KMS-11 (cell line): ENCODE measurements around the gene CGREF1.

Experiments
- H2AFZ ChIP-seq: fragments of 200-600 bp; sonication (generic); 2 replicates; pipeline ENCODE4 v1.6.1; 2016; ENCODE audit warnings: antibody characterized with exemption, mixed run types, low read depth
- H3K27ac ChIP-seq: fragments of 200-600 bp; sonication (generic); 2 replicates; pipeline ENCODE4 v1.6.1; 2016; ENCODE audit warnings: mild to moderate bottlenecking, mixed run types
- H3K27me3 ChIP-seq: fragments of 200-600 bp; sonication (generic); 2 replicates; pipeline ENCODE4 v1.6.1; 2017; ENCODE audit warnings: mild to moderate bottlenecking, low read depth, mixed run types, moderate library complexity; ENCODE audit not compliant: insufficient read depth
- H3K36me3 ChIP-seq: fragments of 200-600 bp; sonication (generic); 2 replicates; pipeline ENCODE4 v1.6.1; 2017; ENCODE audit warnings: mild to moderate bottlenecking, mixed run types; ENCODE audit not compliant: insufficient read depth
- H3K4me1 ChIP-seq: fragments of 200-600 bp; sonication (generic); 2 replicates; pipeline ENCODE4 v1.6.1; 2016; ENCODE audit warnings: mild to moderate bottlenecking, low read depth, mixed run types; ENCODE audit not compliant: poor library complexity, severe bottlenecking
- H3K4me2 ChIP-seq: fragments of 200-600 bp; sonication (generic); 2 replicates; pipeline ENCODE4 v1.7.0; 2016; ENCODE audit warnings: mild to moderate bottlenecking, mixed run types
- H3K4me3 ChIP-seq: fragments of 200-600 bp; sonication (generic); IDR thresholded peaks from 2 replicates; pipeline ENCODE4 v1.6.1; 2017; ENCODE audit warnings: low read depth, low read length, mixed read lengths; ENCODE audit not compliant: insufficient read depth
- H3K79me2 ChIP-seq: fragments of 200-600 bp; sonication (generic); 2 replicates; pipeline ENCODE4 v1.6.1; 2016; ENCODE audit warnings: low read depth, mixed run types; ENCODE audit not compliant: insufficient read depth
- H3K9ac ChIP-seq: fragments of 200-600 bp; sonication (generic); 2 replicates; pipeline ENCODE4 v1.6.1; 2016; ENCODE audit warnings: mild to moderate bottlenecking, mixed run types
- H4K20me1 ChIP-seq: fragments of 200-600 bp; sonication (generic); 2 replicates; pipeline ENCODE4 v1.6.1; 2016; ENCODE audit warnings: mild to moderate bottlenecking, mixed run types; ENCODE audit not compliant: insufficient read depth
- CTCF ChIP-seq: fragments of 200-600 bp; sonication (generic); conservative IDR thresholded peaks from 2 replicates; pipeline ENCODE4 v1.6.1; 2017; ENCODE audit warnings: low read depth, mild to moderate bottlenecking, antibody characterized with exemption, low read length, moderate library complexity, mixed read lengths

CGREF1 gene

GRCh38 chr2:27081984-27082772 lies 36.8 kb downstream of the CGREF1 start:
- Histone ChIP-seq H3K4me1 (peaks cover 9% of the 10 kb centered on the region), H3K4me3 (peak overlapping the region; percentile 47), H3K4me2 (peak overlapping the region; percentile 90), H2AFZ (peak overlapping the region; percentile 65), H3K27me3 (peaks cover 8% of the 10 kb centered on the region), H3K9ac (peak overlapping the region; percentile 19; the same call in 1 of the 2 replicates), H3K27ac (peak overlapping the region; percentile 67; the same call in 1 of the 2 replicates), H3K36me3 (no peaks in the 10 kb centered on the region), H4K20me1 (no peaks in the 10 kb centered on the region), H3K79me2 (no peaks in the 10 kb centered on the region)
- no peak for TF ChIP-seq CTCF

- H3K4me2 ChIP-seq = 0 out of 2 replicates have a peak overlapping the region, but pooled peaks have one; percentile 5
- H2AFZ ChIP-seq = peak overlapping the region; percentile 65; the same call in 1 of the 2 replicates
- no peak overlapping the region for H3K9ac ChIP-seq
- H3K27me3 ChIP-seq = peaks cover 13% of the 10 kb centered on the region
- H3K4me1 ChIP-seq = peaks cover 11% of the 10 kb centered on the region
- no peak overlapping the region for H3K4me3 ChIP-seq
- H3K27ac ChIP-seq = no peak overlapping the region
- TF ChIP-seq CTCF = no peak
- no peaks in the 10 kb centered on the region for H3K36me3 ChIP-seq
- H3K79me2 ChIP-seq = no peaks in the 10 kb centered on the region
- H4K20me1 ChIP-seq = no peaks in the 10 kb centered on the region
Measured at GRCh38 chr2:27080603-27080936, 38.4 kb downstream of the CGREF1 start.

DNA sequence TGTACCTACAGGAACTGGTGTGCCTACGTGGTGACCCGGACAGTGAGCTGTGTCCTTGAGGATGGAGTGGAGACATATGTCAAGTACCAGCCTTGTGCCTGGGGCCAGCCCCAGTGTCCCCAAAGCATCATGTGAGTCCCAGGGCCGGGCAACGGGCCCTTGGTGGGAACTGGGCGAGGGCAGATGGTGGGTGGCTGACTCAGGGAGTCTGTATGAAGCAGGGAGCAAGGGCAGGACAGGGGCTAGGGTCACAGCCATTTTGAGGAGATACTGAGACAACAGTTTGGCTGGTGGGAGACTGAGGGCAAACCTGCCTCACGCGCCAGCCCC lies 38.8 kb downstream of the CGREF1 start:
- no peaks in the 10 kb centered on the region for H3K36me3 ChIP-seq
- H3K9ac ChIP-seq = no peak overlapping the region
- H3K27me3 ChIP-seq = peaks cover 13% of the 10 kb centered on the region
- H3K4me1 ChIP-seq = peaks cover 15% of the 10 kb centered on the region
- no peak overlapping the region for H3K27ac ChIP-seq
- no peaks in the 10 kb centered on the region for H3K79me2 ChIP-seq
- no peak for TF ChIP-seq CTCF
- no peak overlapping the region for H3K4me2 ChIP-seq
- H3K4me3 ChIP-seq = no peak overlapping the region
- H2AFZ ChIP-seq = no peak overlapping the region
- no peaks in the 10 kb centered on the region for H4K20me1 ChIP-seq

GRCh38 chr2:27079233-27080139 lies 39.4 kb downstream of the CGREF1 start:
- H3K79me2 ChIP-seq = no peaks in the 10 kb centered on the region
- H3K9ac ChIP-seq = no peak overlapping the region
- H3K4me3 ChIP-seq = no peak overlapping the region
- peaks cover 19% of the 10 kb centered on the region for H3K4me1 ChIP-seq
- no peak overlapping the region for H2AFZ ChIP-seq
- H3K4me2 ChIP-seq = no peak overlapping the region
- no peak for TF ChIP-seq CTCF
- peaks cover 13% of the 10 kb centered on the region for H3K27me3 ChIP-seq
- no peak overlapping the region for H3K27ac ChIP-seq
- no peaks in the 10 kb centered on the region for H3K36me3 ChIP-seq
- no peaks in the 10 kb centered on the region for H4K20me1 ChIP-seq
